PC-9 (cell line): ENCODE data around the gene PLXDC1. TPM values are rescaled to one million over a fixed set of nuclear protein-coding genes. Genes with fewer than 3 reads are reported as not detected.

Experiments used
- BruUV-seq: library from RNA; stranded (reverse); fragments of 400-500 nt; replicated peaks from 2 replicates; lab custom pipeline; 2021; lab: Mats Ljungman, UMichigan
- CTCF ChIA-PET: fragments of 300-600 bp; sonication (Branson Sonifier 250); formaldehyde crosslinking; loops from one replicate; lab custom pipeline; 2022; ENCODE audit warnings: antibody characterized with exemption; lab: Charles Lee
- POLR2A ChIA-PET: fragments of 300-600 bp; sonication (Branson Sonifier 250); formaldehyde crosslinking; loops from one replicate; lab custom pipeline; 2022; ENCODE audit warnings: antibody characterized with exemption; ENCODE audit not compliant: unreplicated experiment; lab: Charles Lee
- DNase-seq, 2 experiments: peaks; one replicate each; pipeline versions ENCODE4 v3.0.0 to v3.0.0-alpha.2; 2015 to 2022; ENCODE audit warnings: mixed read lengths in 1 of 2
- H2AFZ ChIP-seq: fragments of 200-600 bp; sonication (generic); 2 replicates; pipeline ENCODE4 v1.8.1; 2017; ENCODE audit warnings: antibody characterized with exemption
- H3F3A ChIP-seq: fragments of 200-600 bp; sonication (generic); 2 replicates; pipeline ENCODE4 v1.8.1; 2017; ENCODE audit warnings: antibody characterized with exemption, mild to moderate bottlenecking, low read depth; ENCODE audit not compliant: insufficient read depth
- H3K27ac ChIP-seq: fragments of 200-600 bp; sonication (generic); 2 replicates; pipeline ENCODE4 v1.6.1; 2016; ENCODE audit warnings: mixed run types
- H3K27me3 ChIP-seq: fragments of 200-600 bp; sonication (generic); 2 replicates; pipeline ENCODE4 v1.6.1; 2016; ENCODE audit warnings: low read depth, mixed run types; ENCODE audit not compliant: insufficient read depth
- H3K36me3 ChIP-seq: fragments of 200-600 bp; sonication (generic); 2 replicates; pipeline ENCODE4 v1.6.1; 2016; ENCODE audit warnings: low read depth, mixed run types
- H3K4me1 ChIP-seq: fragments of 200-600 bp; sonication (generic); replicated peaks from 2 replicates; pipeline ENCODE4 v1.6.1; 2016; ENCODE audit warnings: mixed run types; ENCODE audit not compliant: insufficient read depth
- H3K4me2 ChIP-seq: fragments of 200-600 bp; sonication (generic); 2 replicates; pipeline ENCODE4 v1.6.1; 2017; ENCODE audit warnings: mixed run types
- H3K4me3 ChIP-seq: fragments of 200-600 bp; sonication (generic); 2 replicates; pipeline ENCODE4 v1.6.1; 2016; ENCODE audit warnings: mixed run types
- H3K79me2 ChIP-seq: fragments of 200-600 bp; sonication (generic); 2 replicates; pipeline ENCODE4 v1.6.1; 2017; ENCODE audit warnings: low read depth, mixed run types
- H3K9me2 ChIP-seq: fragments of 200-600 bp; sonication (generic); 2 replicates; pipeline ENCODE4 v1.8.1; 2017; ENCODE audit warnings: mild to moderate bottlenecking; ENCODE audit not compliant: insufficient read depth
- H3K9me3 ChIP-seq: fragments of 200-600 bp; sonication (generic); 2 replicates; pipeline ENCODE4 v1.8.1; 2016; ENCODE audit warnings: low read depth; ENCODE audit not compliant: insufficient read depth
- H4K20me1 ChIP-seq: fragments of 200-600 bp; sonication (generic); 2 replicates; pipeline ENCODE4 v1.8.1; 2017; ENCODE audit not compliant: insufficient read depth
- CTCF ChIP-seq: fragments of 200-600 bp; sonication (generic); conservative IDR thresholded peaks from 2 replicates; pipeline ENCODE4 v1.6.1; 2017; ENCODE audit warnings: mixed run types, antibody characterized with exemption, mild to moderate bottlenecking, moderate library complexity
- EZH2 ChIP-seq: fragments of 200-600 bp; sonication (generic); IDR thresholded peaks from 2 replicates; pipeline ENCODE4 v1.8.0; 2017; ENCODE audit warnings: antibody characterized with exemption, low read depth
- intact Hi-C: fragments of 100-400 bp; cut with micrococcal nuclease; formaldehyde crosslinking; loops from one replicate; pipeline ENCODE4 v1.10.0; 2022; ENCODE audit not compliant: unreplicated experiment
- total RNA-seq: library from RNA; stranded (reverse); gene quantifications from 2 replicates; pipeline ENCODE4 v1.2.3, GENCODE V29; 2021

Gene PLXDC1
- total RNA-seq, 1 experiment from 2014 or later: 2.5 TPM

DNA sequence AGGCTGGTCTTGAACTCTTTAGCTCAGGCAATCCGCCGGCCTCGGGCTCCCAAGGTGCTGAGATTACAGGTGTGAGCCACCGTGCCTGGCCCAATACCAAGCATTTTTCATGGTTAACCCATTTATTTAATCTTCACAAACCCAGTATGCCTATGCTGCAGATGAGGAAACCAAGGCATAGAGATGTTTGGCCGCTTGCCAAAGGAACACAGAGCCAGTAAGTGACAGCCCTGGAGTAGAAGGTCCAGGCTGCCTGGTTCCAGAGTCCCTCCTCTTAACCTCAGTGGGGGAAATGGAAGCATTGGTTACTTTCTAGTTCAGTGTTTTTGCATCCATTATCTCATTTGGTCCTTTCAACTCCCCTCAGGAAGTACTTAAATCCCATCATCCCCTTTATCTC is 29.9 kb upstream of the PLXDC1 start:
- no peaks in the 10 kb centered on the region for H3K79me2 ChIP-seq
- ChIA-PET CTCF (no interaction called here), POLR2A (no interaction called here)

DNA sequence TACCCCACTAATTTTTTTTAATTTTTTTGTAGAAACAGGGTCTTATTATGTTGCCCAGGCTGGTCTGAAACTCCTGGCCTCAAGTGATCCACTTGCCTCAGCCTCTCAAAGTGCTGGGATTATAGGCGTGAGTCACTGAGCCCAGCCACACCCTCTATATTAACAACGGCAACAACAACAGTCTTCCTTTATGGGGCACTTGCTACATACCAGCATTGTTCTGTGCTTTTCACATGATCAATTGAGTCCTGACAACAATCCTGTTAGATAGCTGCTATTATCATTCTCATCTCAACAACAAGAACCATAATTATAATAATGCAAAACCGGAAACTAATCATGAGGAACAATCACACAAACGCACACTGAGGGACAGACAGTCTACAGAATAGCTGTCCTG is 27.1 kb upstream of the PLXDC1 start:
- H4K20me1 ChIP-seq: no peaks in the 10 kb centered on the region
- no peaks in the 10 kb centered on the region for H3K36me3 ChIP-seq
- no peaks in the 10 kb centered on the region for H3K9me2 ChIP-seq
- peaks cover 8% of the 10 kb centered on the region for H3K4me1 ChIP-seq
- H3F3A ChIP-seq: peaks cover 9% of the 10 kb centered on the region
- intact Hi-C loops: no loop called here
- TF ChIP-seq EZH2 (no peak), CTCF (no peak)
- no TSS peak for BruUV-seq
- H2AFZ ChIP-seq: no peak overlapping the region
- POLR2A ChIA-PET: no interaction called here
- CTCF ChIA-PET: no interaction called here
- no peaks in the 10 kb centered on the region for H3K9me3 ChIP-seq
- H3K4me2 ChIP-seq: peak overlapping the region; percentile 10; the same call in 1 of the 2 replicates
- 0 out of 2 replicates have a peak overlapping the region, but pooled peaks have one; percentile 17 for H3K27ac ChIP-seq
- no peak overlapping the region for H3K4me3 ChIP-seq
- H3K79me2 ChIP-seq: no peaks in the 10 kb centered on the region
- peak; percentile 35 to 74 for DNase-seq
- no peaks in the 10 kb centered on the region for H3K27me3 ChIP-seq

More for the DNA sequence above, 29.9 kb upstream of the PLXDC1 start:
- Histone ChIP-seq H3K4me2 (no peak overlapping the region), H2AFZ (no peak overlapping the region), H3K27ac (no peak overlapping the region), H3K4me3 (no peak overlapping the region), H4K20me1 (no peaks in the 10 kb centered on the region), H3K4me1 (peaks cover 8% of the 10 kb centered on the region), H3K27me3 (no peaks in the 10 kb centered on the region), H3K9me3 (no peaks in the 10 kb centered on the region), H3F3A (peaks cover 9% of the 10 kb centered on the region), H3K36me3 (no peaks in the 10 kb centered on the region), H3K9me2 (no peaks in the 10 kb centered on the region)
- intact Hi-C loops: no loop called here
- TSS peak; percentile 21 for BruUV-seq
- TF ChIP-seq CTCF: no peak
- no peak for TF ChIP-seq EZH2
- no peak for DNase-seq

DNA sequence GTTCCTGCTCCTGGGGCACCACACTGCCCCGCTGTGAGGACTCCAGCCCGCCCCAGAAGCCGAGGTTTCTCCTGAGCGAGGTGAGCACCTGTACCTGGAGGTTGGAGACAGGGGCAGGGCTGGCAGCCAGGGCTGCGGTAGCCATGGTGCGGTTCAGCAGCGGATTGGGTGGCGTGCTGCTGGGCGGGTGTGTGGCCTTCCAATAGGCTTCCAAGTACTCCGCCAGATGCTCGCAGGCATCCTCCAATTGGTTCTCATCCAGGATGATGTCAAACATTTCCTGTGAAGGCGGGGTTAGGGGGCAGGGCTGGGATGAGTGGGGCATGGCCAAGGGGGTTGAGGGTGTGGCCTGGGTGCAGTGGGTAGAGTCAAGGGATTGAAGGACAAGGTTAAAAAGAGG is 25.8 kb upstream of the PLXDC1 start:
- CTCF ChIA-PET: no interaction called here

More for the DNA sequence above, 25.8 kb upstream of the PLXDC1 start:
- no peaks in the 10 kb centered on the region for H3K79me2 ChIP-seq
- no peak overlapping the region for H2AFZ ChIP-seq
- intact Hi-C loops: no loop called here
- no peak overlapping the region for H3K27ac ChIP-seq
- no peaks in the 10 kb centered on the region for H3K27me3 ChIP-seq
- H3K9me2 ChIP-seq: no peaks in the 10 kb centered on the region
- no peaks in the 10 kb centered on the region for H3K9me3 ChIP-seq
- no peaks in the 10 kb centered on the region for H3K36me3 ChIP-seq
- no peak overlapping the region for H3K4me3 ChIP-seq
- H3K4me1 ChIP-seq: peaks cover 8% of the 10 kb centered on the region
- DNase-seq: no peak
- TF ChIP-seq EZH2: no peak
- no peak for TF ChIP-seq CTCF
- POLR2A ChIA-PET: no interaction called here
- peaks cover 9% of the 10 kb centered on the region for H3F3A ChIP-seq
- H3K4me2 ChIP-seq: no peak overlapping the region
- no TSS peak for BruUV-seq
- H4K20me1 ChIP-seq: no peaks in the 10 kb centered on the region
